ENCODE results near the gene LDLRAD4.

The LDLRAD4 gene

GRCh38 chr18:13218368-13218991 lies at the start of gene LDLRAD4:
Gene LDLRAD4, plus strand, starts transcription at chr18:13218760.
- in situ Hi-C loops (cut with MboI; ENCODE audit: low sequenced_read_pairs), result loop anchor here (25.0 kb wide), 1 partner anchor 106 kb away; no protein-coding TSS in a partner anchor

- in situ Hi-C loops (cut with MboI; ENCODE audit: low sequenced_read_pairs), result no loop called here
Observed at GRCh38 chr18:13173578-13174145, 44.9 kb upstream of the LDLRAD4 start.

- in situ Hi-C loops (cut with MboI; ENCODE audit: low sequenced_read_pairs), result no loop called here
Observed at GRCh38 chr18:13175266-13175665, 43.3 kb upstream of the LDLRAD4 start.

GRCh38 chr18:13175754-13176210 lies 42.8 kb upstream of the LDLRAD4 start:
- in situ Hi-C loops (cut with MboI; ENCODE audit: low sequenced_read_pairs), result no loop called here

GRCh38 chr18:13176847-13177246 lies 41.7 kb upstream of the LDLRAD4 start:
- in situ Hi-C loops (cut with MboI; ENCODE audit: low sequenced_read_pairs), result no loop called here

GRCh38 chr18:13178197-13178596 lies 40.4 kb upstream of the LDLRAD4 start:
- in situ Hi-C loops (cut with MboI; ENCODE audit: low sequenced_read_pairs), result no loop called here

- in situ Hi-C loops (cut with MboI; ENCODE audit: low sequenced_read_pairs), result no loop called here
Observed at GRCh38 chr18:13178976-13179375, 39.6 kb upstream of the LDLRAD4 start.

- in situ Hi-C loops (cut with MboI; ENCODE audit: low sequenced_read_pairs), result no loop called here
Observed at GRCh38 chr18:13179566-13180113, 38.9 kb upstream of the LDLRAD4 start.

GRCh38 chr18:13180614-13181375 lies 37.8 kb upstream of the LDLRAD4 start:
- in situ Hi-C loops (cut with MboI; ENCODE audit: low sequenced_read_pairs), result no loop called here

GRCh38 chr18:13181765-13182164 lies 36.8 kb upstream of the LDLRAD4 start:
- in situ Hi-C loops (cut with MboI; ENCODE audit: low sequenced_read_pairs), result no loop called here

GRCh38 chr18:13183359-13183758 lies 35.2 kb upstream of the LDLRAD4 start:
- in situ Hi-C loops (cut with MboI; ENCODE audit: low sequenced_read_pairs), result no loop called here

- in situ Hi-C loops (cut with MboI; ENCODE audit: low sequenced_read_pairs), result no loop called here
Observed at GRCh38 chr18:13183790-13184189, 34.8 kb upstream of the LDLRAD4 start.

GRCh38 chr18:13184396-13184795 lies 34.2 kb upstream of the LDLRAD4 start:
- in situ Hi-C loops (cut with MboI; ENCODE audit: low sequenced_read_pairs), result no loop called here

GRCh38 chr18:13185675-13186198 lies 32.8 kb upstream of the LDLRAD4 start:
- in situ Hi-C loops (cut with MboI; ENCODE audit: low sequenced_read_pairs), result no loop called here

GRCh38 chr18:13186687-13187086 lies 31.9 kb upstream of the LDLRAD4 start:
- in situ Hi-C loops (cut with MboI; ENCODE audit: low sequenced_read_pairs), result no loop called here

- in situ Hi-C loops (cut with MboI; ENCODE audit: low sequenced_read_pairs), result no loop called here
Observed at GRCh38 chr18:13187498-13187897, 31.1 kb upstream of the LDLRAD4 start.

GRCh38 chr18:13191031-13191430 lies 27.5 kb upstream of the LDLRAD4 start:
- in situ Hi-C loops (cut with MboI; ENCODE audit: low sequenced_read_pairs), result no loop called here

GRCh38 chr18:13191779-13192178 lies 26.8 kb upstream of the LDLRAD4 start:
- in situ Hi-C loops (cut with MboI; ENCODE audit: low sequenced_read_pairs), result no loop called here

GRCh38 chr18:13192970-13193369 lies 25.6 kb upstream of the LDLRAD4 start:
- in situ Hi-C loops (cut with MboI; ENCODE audit: low sequenced_read_pairs), result no loop called here

GRCh38 chr18:13194239-13194638 lies 24.3 kb upstream of the LDLRAD4 start:
- in situ Hi-C loops (cut with MboI; ENCODE audit: low sequenced_read_pairs), result no loop called here

GRCh38 chr18:13198701-13199100 lies 19.9 kb upstream of the LDLRAD4 start:
- in situ Hi-C loops (cut with MboI; ENCODE audit: low sequenced_read_pairs), result no loop called here

All from HL-60/S4 (cell line).